CD14-positive monocyte (primary cell): ENCODE measurements around the gene APOC4. TPM values are rescaled to one million over a fixed set of nuclear protein-coding genes. Genes with fewer than 3 reads are reported as not detected.
A peak's percentile ranks its signal among the peaks of the same experiment; 100 is the strongest.

Experiments
- DNase-seq, 3 donors: peaks; one replicate each; pipeline ENCODE4 v3.0.0-alpha.2; 2011 to 2022
- H2AFZ ChIP-seq: 2 replicates; pipeline ENCODE4 v1.6.0; 2012; ENCODE audit warnings: mild to moderate bottlenecking, low read depth, low read length, inconsistent platforms; ENCODE audit not compliant: insufficient read depth, poor library complexity, severe bottlenecking
- H3K27ac ChIP-seq, 2 donors: 1 replicate in 1 of 2; 2 replicates in 1 of 2; pipeline ENCODE4 v1.5.1; 2012 to 2013; ENCODE audit warnings: low read length in 2 of 2, control low read depth in 1 of 2, inconsistent platforms in 1 of 2, low read depth in 1 of 2, mild to moderate bottlenecking in 1 of 2
- H3K27me3 ChIP-seq, 2 donors: one replicate each; pipeline versions ENCODE4 v1.6.0 to v1.6.1; 2011 to 2013; ENCODE audit warnings: low read length in 2 of 2; ENCODE audit not compliant: control insufficient read depth in 2 of 2, insufficient read depth in 2 of 2
- H3K36me3 ChIP-seq, 2 donors: replicated peaks in 1 of 2; 1 replicate in 1 of 2; 2 replicates in 1 of 2; pipeline versions ENCODE4 v1.5.1 to v1.6.1; 2012 to 2013; ENCODE audit warnings: low read length in 2 of 2, control low read depth in 1 of 2, inconsistent platforms in 1 of 2, mild to moderate bottlenecking in 1 of 2; ENCODE audit not compliant: insufficient read depth in 2 of 2, control insufficient read depth in 1 of 2
- H3K4me1 ChIP-seq, 2 donors: 1 replicate in 1 of 2; 2 replicates in 1 of 2; pipeline versions ENCODE4 v1.5.1 to v1.6.1; 2012 to 2013; ENCODE audit warnings: low read length in 2 of 2, control low read depth in 1 of 2, inconsistent platforms in 1 of 2, mild to moderate bottlenecking in 1 of 2, moderate library complexity in 1 of 2; ENCODE audit not compliant: insufficient read depth in 2 of 2, control insufficient read depth in 1 of 2
- H3K4me2 ChIP-seq: replicated peaks from 2 replicates; pipeline ENCODE3; 2012; ENCODE audit warnings: low read length, moderate library complexity, mild to moderate bottlenecking; ENCODE audit not compliant: poor library complexity, severe bottlenecking; ENCODE audit errors: extremely low read depth
- H3K4me3 ChIP-seq, 3 experiments: fragments of 200-600 bp in 1 of 3; sonication (generic) in 1 of 3; replicated peaks in 1 of 3; 1 replicate in 2 of 3; 2 replicates in 1 of 3; pipeline ENCODE4 v1.5.1; 2011 to 2013; ENCODE audit warnings: low read length in 3 of 3, mild to moderate bottlenecking in 3 of 3, control low read depth in 2 of 3, low read depth in 2 of 3, inconsistent platforms in 1 of 3, moderate library complexity in 1 of 3
- H3K79me2 ChIP-seq: 2 replicates; pipeline ENCODE4 v1.6.0; 2012; ENCODE audit warnings: mild to moderate bottlenecking, control low read depth, inconsistent platforms, low read length, moderate library complexity; ENCODE audit not compliant: insufficient read depth
- H3K9ac ChIP-seq: 2 replicates; pipeline ENCODE4 v1.6.0; 2017; ENCODE audit warnings: low read length, mild to moderate bottlenecking; ENCODE audit not compliant: insufficient read depth, poor library complexity, severe bottlenecking
- H3K9me3 ChIP-seq, 2 donors: replicated peaks in 1 of 2; 1 replicate in 1 of 2; 2 replicates in 1 of 2; pipeline versions ENCODE4 v1.5.1 to v1.6.1; 2012 to 2013; ENCODE audit warnings: low read length in 2 of 2, control low read depth in 1 of 2; ENCODE audit not compliant: control insufficient read depth in 1 of 2, insufficient read depth in 1 of 2
- H4K20me1 ChIP-seq: 2 replicates; pipeline ENCODE4 v1.6.0; 2012; ENCODE audit warnings: mild to moderate bottlenecking, low read length, control low read depth, moderate library complexity; ENCODE audit not compliant: insufficient read depth
- H3K27ac Mint-ChIP-seq, 7 donors: one replicate each; pipeline ENCODE4 v1.8.0; 2020; ENCODE audit warnings: mild to moderate bottlenecking in 7 of 7, mixed read lengths in 7 of 7, moderate library complexity in 6 of 7, inconsistent platforms in 2 of 7
- H3K27me3 Mint-ChIP-seq, 3 donors: one replicate each; pipeline ENCODE4 v1.8.0; 2021 to 2022; ENCODE audit warnings: low read depth in 3 of 3, mild to moderate bottlenecking in 3 of 3, mixed read lengths in 3 of 3, moderate library complexity in 3 of 3, inconsistent platforms in 1 of 3
- H3K36me3 Mint-ChIP-seq, 2 donors: one replicate each; pipeline ENCODE4 v1.8.0; 2020; ENCODE audit warnings: mixed read lengths in 2 of 2, inconsistent platforms in 1 of 2, mild to moderate bottlenecking in 1 of 2
- H3K4me1 Mint-ChIP-seq: one replicate; pipeline ENCODE4 v1.8.0; 2020; ENCODE audit warnings: mild to moderate bottlenecking, mixed read lengths
- H3K4me3 Mint-ChIP-seq, 2 donors: one replicate each; pipeline ENCODE4 v1.8.0; 2020; ENCODE audit warnings: mild to moderate bottlenecking in 2 of 2, mixed read lengths in 2 of 2, moderate library complexity in 1 of 2
- H3K9me3 Mint-ChIP-seq, 7 donors: one replicate each; pipeline ENCODE4 v1.8.0; 2020 to 2022; ENCODE audit warnings: mixed read lengths in 7 of 7, mild to moderate bottlenecking in 6 of 7, moderate library complexity in 6 of 7, inconsistent platforms in 2 of 7
- CTCF ChIP-seq: fragments of 200-600 bp; IDR thresholded peaks from one replicate; pipeline ENCODE4 v1.8.0; 2022; ENCODE audit warnings: antibody characterized with exemption, mild to moderate bottlenecking
- WGBS: methylation state at CpG from one replicate; pipeline ENCODE4 v1.1.5; 2013; ENCODE audit warnings: missing lambda C conversion rate; ENCODE audit not compliant: insufficient coverage; 5-methylcytosine and 5-hydroxymethylcytosine counted together
- intact Hi-C, 2 donors: fragments of 100-400 bp; cut with micrococcal nuclease; formaldehyde crosslinking; loops; one replicate each; pipeline versions ENCODE4 v1.15.0 to v1.15.1; 2023
- polyA plus RNA-seq, 3 donors: library from polyadenylated mRNA; depleted of rRNA in 1 of 3; unstranded in 2 of 3; stranded (reverse) in 1 of 3; fragments of 300-500 nt in 2 of 3; fragments of >200 nt in 1 of 3; fragmentation: Illumina TruSeq in 2 of 3; gene quantifications; 1 replicate in 2 of 3; 2 replicates in 1 of 3; pipeline ENCODE4 v1.2.3, GENCODE V29; 2012 to 2021

APOC4 gene
- polyA plus RNA-seq, 3 donors: not detected

DNA sequence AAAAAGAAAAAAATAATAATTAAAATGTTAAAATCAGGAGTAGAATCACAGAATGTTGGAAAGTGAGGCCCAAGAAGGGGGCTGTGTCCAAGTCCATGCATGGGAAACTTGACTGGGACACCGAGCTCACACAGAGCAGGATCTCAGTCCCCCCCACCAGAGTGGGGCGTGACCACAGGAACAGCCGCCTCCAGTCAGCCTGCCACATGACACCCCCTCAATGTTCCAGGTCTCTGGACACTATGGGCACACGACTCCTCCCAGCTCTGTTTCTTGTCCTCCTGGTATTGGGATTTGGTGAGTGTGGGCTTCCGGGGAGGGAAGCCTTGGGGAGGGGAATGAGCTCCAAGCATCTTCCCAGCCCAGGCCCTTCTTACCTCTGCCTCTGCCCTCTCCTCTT is 6.2 kb downstream of the APOC4 start:
- intact Hi-C loops: no loop called here
- TF ChIP-seq CTCF: no peak
- no peak overlapping the region for H2AFZ ChIP-seq
- no peak overlapping the region for H3K4me3 ChIP-seq
- H3K4me2 ChIP-seq: no peak overlapping the region
- peaks cover 17% of the 10 kb centered on the region for H3K4me1 Mint-ChIP-seq
- WGBS: no CpG with 5 or more reads among the region's 5 CpGs
- peaks cover 10 to 13% of the 10 kb centered on the region in 2 donors for H3K36me3 ChIP-seq
- no peak overlapping the region for H3K4me3 Mint-ChIP-seq
- no peaks in the 10 kb centered on the region for H3K9me3 ChIP-seq
- H3K27ac ChIP-seq: no peak overlapping the region
- no peak overlapping the region for H3K9ac ChIP-seq
- DNase-seq: no peak
- peaks cover 3 to 6% (median 3%) of the 10 kb centered on the region in 3 donors for H3K27me3 Mint-ChIP-seq
- peaks cover 9 to 15% of the 10 kb centered on the region in 2 donors for H3K4me1 ChIP-seq
- H3K27me3 ChIP-seq: no peaks in the 10 kb centered on the region
- H3K27ac Mint-ChIP-seq: peak overlapping the region in 1 of 7 donors; percentile 20
- no peaks in the 10 kb centered on the region for H3K9me3 Mint-ChIP-seq
- H3K36me3 Mint-ChIP-seq: peaks cover 12 to 28% of the 10 kb centered on the region in 2 donors
- H3K79me2 ChIP-seq: no peaks in the 10 kb centered on the region
- no peaks in the 10 kb centered on the region for H4K20me1 ChIP-seq

DNA sequence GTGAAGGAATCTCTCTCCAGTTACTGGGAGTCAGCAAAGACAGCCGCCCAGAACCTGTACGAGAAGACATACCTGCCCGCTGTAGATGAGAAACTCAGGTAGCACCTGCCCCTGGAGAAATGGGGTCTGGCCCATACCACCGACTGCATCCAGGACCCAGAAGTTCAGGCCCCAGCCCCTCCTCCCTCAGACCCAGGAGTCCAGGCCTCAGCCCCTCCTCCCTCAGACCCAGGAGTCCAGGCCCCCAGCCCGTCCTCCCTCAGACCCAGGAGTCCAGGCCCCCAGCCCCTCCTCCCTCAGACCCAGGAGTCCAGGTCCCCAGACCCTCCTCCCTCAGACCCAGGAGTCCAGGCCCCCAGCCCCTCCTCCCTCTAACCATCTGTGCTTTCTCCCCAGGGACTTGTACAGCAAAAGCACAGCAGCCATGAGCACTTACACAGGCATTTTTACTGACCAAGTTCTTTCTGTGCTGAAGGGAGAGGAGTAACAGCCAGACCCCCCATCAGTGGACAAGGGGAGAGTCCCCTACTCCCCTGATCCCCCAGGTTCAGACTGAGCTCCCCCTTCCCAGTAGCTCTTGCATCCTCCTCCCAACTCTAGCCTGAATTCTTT is 6.8 kb downstream of the APOC4 start:
- peaks cover 12 to 28% of the 10 kb centered on the region in 2 donors for H3K36me3 Mint-ChIP-seq
- no peaks in the 10 kb centered on the region for H3K27me3 ChIP-seq
- no peak overlapping the region for H2AFZ ChIP-seq
- H3K79me2 ChIP-seq: peaks cover 1% of the 10 kb centered on the region
- no peaks in the 10 kb centered on the region for H4K20me1 ChIP-seq
- H3K9ac ChIP-seq: no peak overlapping the region
- H3K27ac Mint-ChIP-seq: peak overlapping the region in 1 of 7 donors; percentile 20
- no peak for DNase-seq
- no peaks in the 10 kb centered on the region for H3K9me3 ChIP-seq
- H3K27ac ChIP-seq: no peak overlapping the region
- H3K4me3 ChIP-seq: no peak overlapping the region
- peaks cover 3 to 6% (median 3%) of the 10 kb centered on the region in 3 donors for H3K27me3 Mint-ChIP-seq
- peaks cover 6 to 11% of the 10 kb centered on the region in 2 donors for H3K4me1 ChIP-seq
- H3K4me1 Mint-ChIP-seq: peaks cover 14% of the 10 kb centered on the region
- H3K4me2 ChIP-seq: no peak overlapping the region
- H3K36me3 ChIP-seq: peaks cover 10 to 13% of the 10 kb centered on the region in 2 donors
- TF ChIP-seq CTCF: no peak
- H3K4me3 Mint-ChIP-seq: no peak overlapping the region
- intact Hi-C loops: no loop called here
- no peaks in the 10 kb centered on the region for H3K9me3 Mint-ChIP-seq
- WGBS: 100% methylated on average over 3 of the region's 5 CpGs
